Urinary bladder (tissue), 4 donors: ENCODE results near the gene CDIPT. TPM values are rescaled to one million over a fixed set of nuclear protein-coding genes. Genes with fewer than 3 reads are reported as not detected.
"Not testable (repeated sequence)": the region's sequence is repeated elsewhere in the genome, so short reads cannot be mapped to it uniquely, and the experiment has no call there.

Experiments
- DNase-seq: peaks from one replicate; pipeline ENCODE4 v3.0.0-alpha.2; 2015; ENCODE audit errors: extremely low spot score
- H3K27ac ChIP-seq: one replicate; pipeline ENCODE4 v1.5.1; 2013; ENCODE audit warnings: low read depth, mild to moderate bottlenecking, moderate library complexity
- H3K36me3 ChIP-seq: one replicate; pipeline ENCODE4 v1.6.1; 2013; ENCODE audit warnings: mild to moderate bottlenecking, moderate library complexity; ENCODE audit not compliant: insufficient read depth
- H3K4me1 ChIP-seq: one replicate; pipeline ENCODE4 v1.6.1; 2013; ENCODE audit warnings: mild to moderate bottlenecking, moderate library complexity; ENCODE audit not compliant: insufficient read depth
- H3K4me3 ChIP-seq: one replicate; pipeline ENCODE4 v1.5.1; 2013; ENCODE audit warnings: low read depth, low read length
- whole genome bisulfite sequencing: extraction: QIAGEN DNeasy Blood & Tissue Kit; methylation state at CpG from one replicate; pipeline ENCODE4 v1.1.7; 2013; 5-methylcytosine and 5-hydroxymethylcytosine counted together
- polyA plus RNA-seq: library from polyadenylated mRNA; stranded (reverse); fragments of 200-250 nt; gene quantifications from one replicate; pipeline ENCODE4 v1.2.3, GENCODE V29; 2013
- total RNA-seq: library from RNA; depleted of rRNA; stranded (reverse); fragments of >200 nt; gene quantifications from one replicate; pipeline ENCODE4 v1.2.3, GENCODE V29; 2014
- donor health status: healthy with polysubstance abuse.
- donor health status: healthy.

CDIPT gene, protein sequence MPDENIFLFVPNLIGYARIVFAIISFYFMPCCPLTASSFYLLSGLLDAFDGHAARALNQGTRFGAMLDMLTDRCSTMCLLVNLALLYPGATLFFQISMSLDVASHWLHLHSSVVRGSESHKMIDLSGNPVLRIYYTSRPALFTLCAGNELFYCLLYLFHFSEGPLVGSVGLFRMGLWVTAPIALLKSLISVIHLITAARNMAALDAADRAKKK
- total RNA-seq (35.1 TPM), polyA plus RNA-seq (179 TPM)

DNA sequence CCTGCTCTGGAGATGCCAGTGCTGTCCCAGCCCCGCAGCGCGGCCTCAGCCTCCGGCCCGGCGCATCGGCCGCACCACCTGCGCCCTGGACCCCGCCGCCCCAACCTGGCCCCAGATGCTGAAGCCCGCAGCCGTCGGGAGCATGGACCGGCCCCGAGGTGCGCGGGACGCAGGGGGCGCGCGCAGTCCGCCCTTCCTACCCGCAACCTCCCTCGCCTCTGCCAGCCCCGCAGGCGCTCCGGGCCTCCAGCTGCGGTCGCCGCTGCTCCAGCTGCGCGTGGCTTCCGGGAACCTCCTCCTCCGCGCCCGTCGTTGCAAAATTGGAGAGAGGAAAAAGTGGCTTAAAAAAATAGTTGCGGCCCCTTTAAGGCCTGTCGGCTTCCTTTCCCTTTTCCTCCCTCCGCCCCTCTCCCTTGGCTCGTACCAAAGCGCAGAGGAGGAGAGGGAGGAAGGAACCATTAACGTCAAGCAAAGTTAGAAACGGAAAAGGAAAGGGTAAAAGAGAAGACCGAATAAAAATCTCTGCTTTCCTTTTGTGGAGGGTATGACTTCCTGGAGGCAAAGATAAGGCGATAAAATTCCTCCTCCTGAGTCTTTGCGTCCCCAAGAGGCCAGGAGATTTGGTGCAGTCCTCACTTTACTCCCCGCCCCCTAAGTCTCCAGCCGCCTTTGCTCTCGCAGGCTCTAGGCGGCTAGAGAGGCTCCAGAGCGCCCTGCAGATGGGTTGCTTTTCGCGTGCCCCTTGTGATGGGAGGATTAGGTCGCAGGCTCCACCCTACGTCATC, at the start of gene CDIPT:
CDIPT (minus strand) TSS at position 343 of the 785 bp plus-strand sequence. CDS start 369 bp downstream, outside the sequence.
- peak within 1 kb of the TSS; percentile 69 for H3K27ac ChIP-seq
- DNase-seq, result peak; percentile 94
- H3K4me3 ChIP-seq, result peak within 1 kb of the TSS; percentile 99
- peaks cover 3% of the 10 kb centered on the region for H3K36me3 ChIP-seq
- H3K4me1 ChIP-seq, result peaks cover 3% of the 10 kb centered on the region
- under 1% methylated on average over 57 of the region's 57 CpGs for WGBS

GRCh38 chr16:29912087-29912486, 49.1 kb upstream of the CDIPT start:
- H3K4me3 ChIP-seq, result no peak overlapping the region
- WGBS, result 76% methylated on average over 11 of the region's 11 CpGs

DNA sequence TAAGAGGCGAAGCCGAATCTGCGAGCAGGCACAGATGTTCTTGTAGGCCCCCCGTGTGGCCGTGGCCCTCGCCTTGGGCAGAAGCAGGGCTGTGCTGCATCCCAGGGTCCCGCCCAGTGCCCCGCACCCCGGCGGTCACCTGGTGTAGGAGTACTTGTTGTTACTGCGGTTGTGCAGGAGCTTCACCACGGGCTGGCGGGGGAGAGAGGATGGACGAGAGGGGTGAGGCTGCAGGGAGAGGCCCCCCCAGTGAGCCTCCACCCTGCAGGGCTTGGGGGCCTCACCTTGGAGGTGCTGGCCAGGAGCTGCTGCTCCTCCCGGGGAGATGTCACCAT, 48.6 kb upstream of the CDIPT start:
- no peak overlapping the region for H3K4me3 ChIP-seq
- no peak for DNase-seq
- H3K27ac ChIP-seq, result no peak overlapping the region
- H3K4me1 ChIP-seq, result no peaks in the 10 kb centered on the region
- WGBS, result 79% methylated on average over 15 of the region's 15 CpGs
- H3K36me3 ChIP-seq, result no peaks in the 10 kb centered on the region

More at GRCh38 chr16:29912087-29912486, 49.1 kb upstream of the CDIPT start:
- DNase-seq, result no peak
- no peaks in the 10 kb centered on the region for H3K4me1 ChIP-seq
- no peak overlapping the region for H3K27ac ChIP-seq
- H3K36me3 ChIP-seq, result no peaks in the 10 kb centered on the region

GRCh38 chr16:29910819-29911675, 48.0 kb upstream of the CDIPT start:
- 84% methylated on average over 20 of the region's 20 CpGs for WGBS
- Histone ChIP-seq H3K4me3 (no peak overlapping the region), H3K36me3 (no peaks in the 10 kb centered on the region), H3K27ac (no peak overlapping the region), H3K4me1 (no peaks in the 10 kb centered on the region)
- no peak for DNase-seq

GRCh38 chr16:29909851-29910250, 46.8 kb upstream of the CDIPT start:
- not testable (repeated sequence) for H3K27ac ChIP-seq, H3K4me3 ChIP-seq, DNase-seq, H3K4me1 ChIP-seq, H3K36me3 ChIP-seq
- 95% methylated on average over 6 of the region's 6 CpGs for WGBS

DNA sequence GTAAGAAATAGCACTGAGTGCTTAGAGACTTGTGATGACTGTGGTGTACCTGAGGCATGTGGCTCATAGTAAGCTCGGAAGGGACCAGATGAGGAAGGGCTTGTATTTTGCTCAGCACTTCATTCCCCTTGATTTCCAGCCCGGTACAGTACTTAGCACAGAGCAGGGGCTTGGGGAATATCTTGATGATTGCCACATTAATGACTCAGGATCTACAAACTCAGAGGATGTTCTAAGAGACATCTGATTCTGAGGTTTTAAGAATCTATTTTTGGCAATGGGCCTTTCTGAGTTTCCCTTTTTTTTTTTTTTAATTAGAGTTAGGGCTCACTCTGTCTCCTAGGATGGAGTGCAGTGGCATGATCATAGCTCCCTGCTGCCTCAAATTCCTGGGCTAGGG, 46.4 kb upstream of the CDIPT start:
- whole genome bisulfite sequencing, result 73% methylated on average over 2 of the region's 2 CpGs
- H3K4me3 ChIP-seq, result no peak overlapping the region
- no peak overlapping the region for H3K27ac ChIP-seq
- DNase-seq, result no peak
- no peaks in the 10 kb centered on the region for H3K36me3 ChIP-seq
- H3K4me1 ChIP-seq, result no peaks in the 10 kb centered on the region

GRCh38 chr16:29908719-29909220, 45.7 kb upstream of the CDIPT start:
- Histone ChIP-seq H3K27ac (no peak overlapping the region), H3K4me3 (no peak overlapping the region), H3K4me1 (no peaks in the 10 kb centered on the region), H3K36me3 (no peaks in the 10 kb centered on the region)
- DNase-seq, result no peak
- 84% methylated on average over 2 of the region's 2 CpGs for WGBS

- Histone ChIP-seq H3K4me3 (no peak overlapping the region), H3K27ac (no peak overlapping the region), H3K4me1 (no peaks in the 10 kb centered on the region), H3K36me3 (no peaks in the 10 kb centered on the region)
- no peak for DNase-seq
- 76% methylated on average over 2 of the region's 2 CpGs for WGBS
Measured at GRCh38 chr16:29907973-29908372, 44.9 kb upstream of the CDIPT start.

DNA sequence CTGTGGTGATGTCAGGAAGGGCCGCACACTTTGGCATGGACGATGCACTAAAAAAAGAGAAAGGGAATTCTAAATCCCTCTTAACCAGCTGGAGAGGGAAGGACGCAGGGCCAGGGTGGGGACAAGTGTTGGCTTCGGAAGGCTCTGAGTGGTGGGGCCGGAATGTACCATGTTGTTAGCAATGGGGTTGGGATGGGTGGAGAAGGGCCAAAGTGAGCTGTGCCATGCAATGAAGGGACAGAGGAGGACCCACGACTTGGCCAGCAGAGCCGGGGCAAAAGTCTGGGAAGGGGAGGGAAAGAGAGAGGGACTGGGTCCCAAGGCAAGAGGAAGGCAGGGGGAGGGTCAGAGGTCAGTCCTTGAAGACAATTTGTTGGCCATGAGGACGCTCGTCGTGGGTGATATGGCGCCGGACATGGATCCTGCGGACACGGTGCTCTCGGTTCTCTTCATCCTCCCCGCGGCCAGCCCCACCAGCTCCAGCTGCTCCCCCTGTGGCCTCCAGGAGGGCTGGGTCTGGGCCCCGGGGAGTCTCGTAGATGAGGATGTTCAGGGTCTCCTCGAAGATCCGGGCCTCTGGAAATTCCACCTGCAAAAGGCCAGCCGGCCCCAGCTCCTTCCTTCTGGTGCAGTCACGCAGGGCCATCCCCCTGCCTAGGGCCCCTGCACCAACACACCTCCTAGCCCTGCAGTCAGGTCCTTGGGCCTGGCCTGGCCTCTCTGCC, 43.7 kb upstream of the CDIPT start:
- no peaks in the 10 kb centered on the region for H3K36me3 ChIP-seq
- H3K27ac ChIP-seq, result no peak overlapping the region
- no peak overlapping the region for H3K4me3 ChIP-seq
- DNase-seq, result no peak
- H3K4me1 ChIP-seq, result no peaks in the 10 kb centered on the region
- 82% methylated on average over 23 of the region's 23 CpGs for WGBS

- no peak overlapping the region for H3K4me3 ChIP-seq
- no peak overlapping the region for H3K27ac ChIP-seq
- DNase-seq, result no peak
- no peaks in the 10 kb centered on the region for H3K4me1 ChIP-seq
- no peaks in the 10 kb centered on the region for H3K36me3 ChIP-seq
- WGBS, result 84% methylated on average over 13 of the region's 13 CpGs
Measured at GRCh38 chr16:29905668-29906067, 42.6 kb upstream of the CDIPT start.

DNA sequence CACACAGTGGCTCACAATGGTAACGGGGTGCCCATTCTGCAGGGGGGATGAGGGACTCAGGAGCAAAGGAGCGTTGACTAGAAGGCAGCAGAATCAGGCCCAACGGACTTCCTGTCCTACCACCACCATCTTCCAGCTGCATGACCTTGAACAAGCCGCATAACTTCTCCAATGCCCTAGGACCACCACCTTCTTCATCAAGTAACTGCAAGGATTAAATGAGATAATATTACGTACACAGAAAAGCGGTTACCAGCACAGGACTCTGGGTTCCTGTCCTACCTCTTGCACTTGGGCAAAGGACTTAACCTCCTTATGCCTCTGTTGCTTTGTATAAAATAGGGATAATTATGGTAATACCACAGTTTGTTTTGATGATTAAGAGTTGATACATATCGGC, 41.9 kb upstream of the CDIPT start:
- Histone ChIP-seq H3K36me3 (no peaks in the 10 kb centered on the region), H3K27ac (no peak overlapping the region), H3K4me3 (no peak overlapping the region), H3K4me1 (no peaks in the 10 kb centered on the region)
- WGBS, result 92% methylated on average over 7 of the region's 7 CpGs
- no peak for DNase-seq

- no peak for DNase-seq
- Histone ChIP-seq H3K27ac (no peak overlapping the region), H3K4me1 (no peaks in the 10 kb centered on the region), H3K4me3 (no peak overlapping the region), H3K36me3 (no peaks in the 10 kb centered on the region)
- 71% methylated on average over 4 of the region's 4 CpGs for WGBS
Measured at GRCh38 chr16:29903590-29903989, 40.6 kb upstream of the CDIPT start.

DNA sequence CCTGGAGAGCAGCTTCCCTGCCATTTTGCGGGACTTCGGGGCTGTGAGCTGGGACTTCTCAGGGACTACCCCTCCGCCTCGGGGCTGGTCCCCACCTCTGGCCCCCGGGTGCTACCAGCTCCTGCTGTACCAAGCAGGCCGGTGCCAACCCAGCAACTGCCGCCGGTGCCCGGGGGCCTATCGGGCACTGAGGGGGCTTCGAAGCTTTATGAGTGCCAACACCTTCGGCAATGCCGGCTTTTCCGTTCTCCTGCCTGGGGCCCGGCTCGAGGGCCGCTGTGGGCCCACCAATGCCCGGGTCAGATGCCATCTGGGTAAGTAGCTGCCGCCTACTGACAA, 38.5 kb upstream of the CDIPT start:
- H3K36me3 ChIP-seq, result no peaks in the 10 kb centered on the region
- no peak overlapping the region for H3K27ac ChIP-seq
- H3K4me1 ChIP-seq, result no peaks in the 10 kb centered on the region
- 89% methylated on average over 19 of the region's 19 CpGs for WGBS
- H3K4me3 ChIP-seq, result no peak overlapping the region
- DNase-seq, result no peak
